ENCODE measurements around the gene BARD1. TPM values are rescaled to one million over a fixed set of nuclear protein-coding genes. Genes with fewer than 3 reads are reported as not detected.

The BARD1 gene
- total RNA-seq = 11.0 and 13.9 TPM in 2 replicates

GRCh38 chr2:214808981-214809750 lies at the start of gene BARD1:
Gene BARD1 (minus strand): TSS chr2:214809683. CDS start chr2:214809569, 114 bp downstream.

Data from smooth muscle cell of the umbilical artery (primary cell).